Stimulated activated memory B cell treated with anti-CD40 and anti-IgM and Interleukin-4, amounts not matched to agents 10 μg/mL and 1 μg/mL and 100 μg/mL, for 72 hours (primary cell): ENCODE measurements around the gene TTLL1.
A peak's percentile ranks its signal among the peaks of the same experiment; 100 is the strongest.

Experiments
- ATAC-seq: fragments of 150-1000 bp; cut with Tn5 transposase; 2 replicates; pipeline ENCODE4 v1.10.0; 2021
- H3K27ac Mint-ChIP-seq: one replicate; pipeline ENCODE4 v1.8.0; 2022; ENCODE audit warnings: mild to moderate bottlenecking, mixed read lengths
- H3K27me3 Mint-ChIP-seq: one replicate; pipeline ENCODE4 v1.8.0; 2022; ENCODE audit warnings: mixed read lengths
- H3K36me3 Mint-ChIP-seq: one replicate; pipeline ENCODE4 v1.8.0; 2022; ENCODE audit warnings: mixed read lengths
- H3K4me1 Mint-ChIP-seq: one replicate; pipeline ENCODE4 v1.8.0; 2022; ENCODE audit warnings: mixed read lengths
- H3K4me3 Mint-ChIP-seq: one replicate; pipeline ENCODE4 v1.8.0; 2022; ENCODE audit warnings: mild to moderate bottlenecking, moderate library complexity, mixed read lengths
- H3K9me3 Mint-ChIP-seq: one replicate; pipeline ENCODE4 v1.8.0; 2022; ENCODE audit warnings: mixed read lengths

Gene TTLL1

GRCh38 chr22:43014869-43015676 is 74.1 kb downstream of the TTLL1 start, which contains the start of gene PACSIN2:
Gene PACSIN2 (minus strand): TSS chr22:43015149. CDS start chr22:42912080, 103,069 bp downstream.
- ATAC-seq: peak; percentile 100
- no peaks in the 10 kb centered on the region for H3K27me3 Mint-ChIP-seq
- peaks cover 44% of the 10 kb centered on the region for H3K4me1 Mint-ChIP-seq
- peak within 1 kb of the TSS; percentile 95 for H3K27ac Mint-ChIP-seq
- peak within 1 kb of the TSS; percentile 99 for H3K4me3 Mint-ChIP-seq
- no peaks in the 10 kb centered on the region for H3K9me3 Mint-ChIP-seq
- no peaks in the 10 kb centered on the region for H3K36me3 Mint-ChIP-seq

- H3K4me3 Mint-ChIP-seq: peak overlapping the region; percentile 99
- H3K36me3 Mint-ChIP-seq: no peaks in the 10 kb centered on the region
- H3K27me3 Mint-ChIP-seq: no peaks in the 10 kb centered on the region
- no peaks in the 10 kb centered on the region for H3K9me3 Mint-ChIP-seq
- H3K27ac Mint-ChIP-seq: peak overlapping the region; percentile 95
- peak; percentile 50 for ATAC-seq
- peaks cover 46% of the 10 kb centered on the region for H3K4me1 Mint-ChIP-seq
These were observed 74.8 kb downstream of the TTLL1 start for GRCh38 chr22:43014316-43014868.

GRCh38 chr22:43013355-43014315 is 75.6 kb downstream of the TTLL1 start:
- ATAC-seq: peak; percentile 2
- peaks cover 53% of the 10 kb centered on the region for H3K4me1 Mint-ChIP-seq
- peak overlapping the region; percentile 95 for H3K27ac Mint-ChIP-seq
- peak overlapping the region; percentile 99 for H3K4me3 Mint-ChIP-seq
- no peaks in the 10 kb centered on the region for H3K9me3 Mint-ChIP-seq
- H3K36me3 Mint-ChIP-seq: no peaks in the 10 kb centered on the region
- H3K27me3 Mint-ChIP-seq: no peaks in the 10 kb centered on the region

GRCh38 chr22:43012390-43012789 is 76.8 kb downstream of the TTLL1 start:
- Mint-ChIP-seq H3K4me3 (no peak overlapping the region), H3K9me3 (no peaks in the 10 kb centered on the region), H3K27ac (no peak overlapping the region), H3K27me3 (no peaks in the 10 kb centered on the region), H3K4me1 (peaks cover 58% of the 10 kb centered on the region), H3K36me3 (no peaks in the 10 kb centered on the region)
- ATAC-seq: no peak

GRCh38 chr22:43011079-43011478 is 78.1 kb downstream of the TTLL1 start:
- H3K9me3 Mint-ChIP-seq: no peaks in the 10 kb centered on the region
- ATAC-seq: no peak
- peaks cover 70% of the 10 kb centered on the region for H3K4me1 Mint-ChIP-seq
- H3K36me3 Mint-ChIP-seq: no peaks in the 10 kb centered on the region
- H3K27me3 Mint-ChIP-seq: no peaks in the 10 kb centered on the region
- H3K27ac Mint-ChIP-seq: no peak overlapping the region
- H3K4me3 Mint-ChIP-seq: no peak overlapping the region

- Mint-ChIP-seq H3K27me3 (no peaks in the 10 kb centered on the region), H3K4me1 (peaks cover 74% of the 10 kb centered on the region), H3K9me3 (no peaks in the 10 kb centered on the region), H3K27ac (no peak overlapping the region), H3K36me3 (no peaks in the 10 kb centered on the region), H3K4me3 (no peak overlapping the region)
- no peak for ATAC-seq
These were observed 79.7 kb downstream of the TTLL1 start for GRCh38 chr22:43009444-43009843.

GRCh38 chr22:43008921-43009320 is 80.3 kb downstream of the TTLL1 start:
- H3K4me3 Mint-ChIP-seq: no peak overlapping the region
- ATAC-seq: no peak

GRCh38 chr22:43008509-43008908 is 80.7 kb downstream of the TTLL1 start:
- no peak overlapping the region for H3K27ac Mint-ChIP-seq
- no peak for ATAC-seq
- peaks cover 5% of the 10 kb centered on the region for H3K36me3 Mint-ChIP-seq
- H3K4me1 Mint-ChIP-seq: peaks cover 74% of the 10 kb centered on the region
- H3K9me3 Mint-ChIP-seq: no peaks in the 10 kb centered on the region
- no peak overlapping the region for H3K4me3 Mint-ChIP-seq
- no peaks in the 10 kb centered on the region for H3K27me3 Mint-ChIP-seq

More at GRCh38 chr22:43008921-43009320, 80.3 kb downstream of the TTLL1 start:
- peaks cover under 1% of the 10 kb centered on the region for H3K36me3 Mint-ChIP-seq
- H3K9me3 Mint-ChIP-seq: no peaks in the 10 kb centered on the region
- H3K27me3 Mint-ChIP-seq: no peaks in the 10 kb centered on the region
- no peak overlapping the region for H3K27ac Mint-ChIP-seq
- peaks cover 74% of the 10 kb centered on the region for H3K4me1 Mint-ChIP-seq

GRCh38 chr22:43007519-43008102 is 81.6 kb downstream of the TTLL1 start:
- Mint-ChIP-seq H3K4me3 (no peak overlapping the region), H3K9me3 (no peaks in the 10 kb centered on the region), H3K4me1 (peaks cover 73% of the 10 kb centered on the region), H3K27ac (peak overlapping the region; percentile 21), H3K36me3 (peaks cover 6% of the 10 kb centered on the region), H3K27me3 (no peaks in the 10 kb centered on the region)
- no peak for ATAC-seq

GRCh38 chr22:43006753-43007152 is 82.4 kb downstream of the TTLL1 start:
- Mint-ChIP-seq H3K9me3 (no peaks in the 10 kb centered on the region), H3K27ac (peak overlapping the region; percentile 21), H3K36me3 (peaks cover 6% of the 10 kb centered on the region), H3K4me3 (no peak overlapping the region), H3K4me1 (peaks cover 79% of the 10 kb centered on the region), H3K27me3 (no peaks in the 10 kb centered on the region)
- no peak for ATAC-seq

- Mint-ChIP-seq H3K9me3 (no peaks in the 10 kb centered on the region), H3K4me1 (peaks cover 79% of the 10 kb centered on the region), H3K27ac (no peak overlapping the region), H3K4me3 (no peak overlapping the region), H3K36me3 (peaks cover 6% of the 10 kb centered on the region), H3K27me3 (no peaks in the 10 kb centered on the region)
- no peak for ATAC-seq
These were observed 83.1 kb downstream of the TTLL1 start for GRCh38 chr22:43006016-43006505.

GRCh38 chr22:43005106-43005505 is 84.1 kb downstream of the TTLL1 start:
- Mint-ChIP-seq H3K4me1 (peaks cover 82% of the 10 kb centered on the region), H3K9me3 (no peaks in the 10 kb centered on the region), H3K4me3 (no peak overlapping the region), H3K27ac (no peak overlapping the region), H3K36me3 (peaks cover 6% of the 10 kb centered on the region), H3K27me3 (no peaks in the 10 kb centered on the region)
- no peak for ATAC-seq

GRCh38 chr22:43004362-43005035 is 84.7 kb downstream of the TTLL1 start:
- peaks cover 6% of the 10 kb centered on the region for H3K36me3 Mint-ChIP-seq
- H3K9me3 Mint-ChIP-seq: no peaks in the 10 kb centered on the region
- no peak overlapping the region for H3K4me3 Mint-ChIP-seq
- H3K27ac Mint-ChIP-seq: peak overlapping the region; percentile 41
- peak; percentile 56 for ATAC-seq
- peaks cover 88% of the 10 kb centered on the region for H3K4me1 Mint-ChIP-seq
- H3K27me3 Mint-ChIP-seq: no peaks in the 10 kb centered on the region

- H3K4me3 Mint-ChIP-seq: no peak overlapping the region
- no peak for ATAC-seq
- peaks cover 6% of the 10 kb centered on the region for H3K36me3 Mint-ChIP-seq
- no peaks in the 10 kb centered on the region for H3K27me3 Mint-ChIP-seq
- peaks cover 94% of the 10 kb centered on the region for H3K4me1 Mint-ChIP-seq
- peak overlapping the region; percentile 84 for H3K27ac Mint-ChIP-seq
- H3K9me3 Mint-ChIP-seq: no peaks in the 10 kb centered on the region
These were observed 87.0 kb downstream of the TTLL1 start for GRCh38 chr22:43002202-43002586.
